CD4-positive, alpha-beta T cell treated with Interleukin-21 for 1 hour (primary cell): ENCODE data around the gene NOL9.
"Not testable (repeated sequence)": the region's sequence is repeated elsewhere in the genome, so short reads cannot be mapped to it uniquely, and the experiment has no call there.

Source experiments
- DNase-seq: peaks from one replicate; pipeline ENCODE4 v3.0.0-alpha.2; 2020

The NOL9 gene

DNA sequence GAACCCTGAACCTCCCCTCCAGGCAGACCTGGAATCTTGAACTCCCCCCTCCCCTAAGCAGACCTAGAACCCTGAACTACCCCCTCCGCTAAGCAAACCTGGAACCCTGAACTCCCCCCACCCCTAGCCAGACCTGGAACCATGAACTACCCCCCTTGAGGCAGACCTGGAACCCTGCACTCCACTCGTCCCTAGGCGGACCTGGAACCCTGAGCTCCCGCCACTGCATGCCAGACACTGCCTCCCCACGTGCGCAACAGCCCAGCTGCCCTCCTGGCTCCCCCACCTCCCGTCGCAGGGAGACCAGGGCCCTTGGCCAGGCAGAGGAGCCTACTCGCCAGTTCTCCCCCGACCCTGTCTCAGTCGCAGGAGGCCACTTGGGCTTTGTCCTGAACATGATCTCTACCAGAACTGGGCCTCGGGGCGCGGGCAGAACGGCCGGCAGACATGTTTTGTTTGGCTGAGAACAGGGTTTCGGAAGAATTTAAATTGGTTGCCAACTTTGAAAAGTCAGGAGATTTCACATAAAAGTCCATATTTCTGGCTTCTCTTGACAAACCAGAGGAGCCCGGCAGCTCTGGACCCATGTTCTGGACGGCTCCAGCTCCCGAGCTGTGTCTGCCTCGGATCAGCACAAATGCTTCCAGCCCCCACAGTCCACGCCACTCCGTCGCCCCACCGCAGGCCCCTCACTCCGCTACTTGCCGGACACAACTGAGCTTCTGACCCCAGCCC, 53.6 kb downstream of the NOL9 start:
- DNase-seq = no peak

DNA sequence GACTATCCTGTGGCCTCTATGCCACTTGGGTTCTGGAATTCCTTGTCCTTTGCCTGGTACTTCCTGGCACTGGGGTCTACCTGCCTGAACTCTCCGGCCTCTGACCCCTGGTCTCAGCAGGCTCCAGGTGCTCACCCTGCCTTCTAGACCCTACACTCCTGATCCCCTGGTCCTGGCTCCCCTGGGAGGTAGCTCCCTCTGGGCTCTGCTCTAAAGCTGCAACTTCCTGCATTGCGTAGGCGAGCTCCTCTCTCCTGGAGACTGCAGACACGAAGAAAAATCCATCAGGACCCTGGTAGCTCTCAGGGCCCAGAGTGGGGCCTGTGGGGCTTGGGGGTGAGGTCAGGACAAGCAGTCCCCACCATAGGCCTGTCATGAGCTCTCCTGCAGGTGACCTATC, 55.0 kb downstream of the NOL9 start:
- no peak for DNase-seq

DNA sequence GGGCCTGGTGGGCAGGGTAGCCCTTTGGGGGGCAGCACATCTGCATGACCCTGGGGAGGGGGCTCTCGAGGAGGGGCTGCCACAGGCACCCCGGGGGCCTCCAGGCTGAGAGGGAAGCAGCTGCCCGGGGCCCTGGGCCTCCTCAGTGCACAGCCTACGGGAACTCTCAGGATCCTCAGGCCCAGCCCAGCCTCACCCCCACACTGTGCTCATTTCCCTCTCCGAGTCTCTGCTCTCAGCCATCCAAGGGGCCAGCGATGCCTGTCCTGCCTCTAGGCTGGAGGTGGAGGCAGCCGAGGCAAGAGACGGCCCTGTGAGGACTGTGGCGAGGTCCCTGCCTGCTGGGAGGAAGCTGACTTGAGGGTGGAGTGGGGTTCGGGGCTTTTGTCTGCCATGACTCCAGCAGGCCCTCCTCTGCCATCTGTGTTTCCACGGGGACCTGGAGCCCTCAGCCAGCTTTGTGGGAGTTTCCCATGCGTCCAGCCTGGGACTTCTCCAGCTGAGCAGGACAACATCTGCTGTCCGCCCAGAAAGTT, 55.7 kb downstream of the NOL9 start:
- no peak for DNase-seq

DNA sequence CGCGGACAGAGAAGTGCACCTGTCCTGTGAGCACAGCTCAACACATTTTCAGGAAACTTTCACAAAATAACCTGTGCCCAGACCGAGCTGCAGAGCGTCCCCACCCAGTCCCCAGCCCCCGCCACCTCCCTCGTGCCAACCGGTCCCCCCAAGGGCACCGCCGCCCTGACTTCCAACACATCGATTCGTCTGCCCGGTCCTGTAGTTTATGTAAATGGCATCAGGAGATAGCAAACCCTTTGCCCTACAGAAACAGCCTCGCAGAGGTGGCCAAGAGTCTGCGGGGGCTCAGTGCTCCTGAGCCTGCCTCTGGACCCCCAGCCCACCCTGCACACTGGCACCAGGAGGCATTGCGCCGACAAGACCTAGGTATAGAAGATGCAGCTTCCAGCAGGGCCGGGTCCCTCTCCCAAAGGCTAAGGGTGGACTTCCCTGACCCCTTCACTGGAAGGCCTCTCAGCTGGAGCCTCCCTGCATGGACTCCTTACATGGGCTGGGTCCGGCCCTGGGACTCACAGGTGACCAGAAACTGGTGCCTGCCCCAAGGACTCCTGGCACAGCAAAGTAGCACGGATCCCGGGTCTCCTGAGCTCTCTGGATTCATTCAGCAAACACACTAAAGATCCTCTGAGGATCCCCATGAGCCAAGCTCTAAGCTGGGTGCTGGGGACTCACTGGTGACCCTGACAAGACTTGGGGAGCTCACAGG, 56.3 kb downstream of the NOL9 start:
- no peak for DNase-seq

DNA sequence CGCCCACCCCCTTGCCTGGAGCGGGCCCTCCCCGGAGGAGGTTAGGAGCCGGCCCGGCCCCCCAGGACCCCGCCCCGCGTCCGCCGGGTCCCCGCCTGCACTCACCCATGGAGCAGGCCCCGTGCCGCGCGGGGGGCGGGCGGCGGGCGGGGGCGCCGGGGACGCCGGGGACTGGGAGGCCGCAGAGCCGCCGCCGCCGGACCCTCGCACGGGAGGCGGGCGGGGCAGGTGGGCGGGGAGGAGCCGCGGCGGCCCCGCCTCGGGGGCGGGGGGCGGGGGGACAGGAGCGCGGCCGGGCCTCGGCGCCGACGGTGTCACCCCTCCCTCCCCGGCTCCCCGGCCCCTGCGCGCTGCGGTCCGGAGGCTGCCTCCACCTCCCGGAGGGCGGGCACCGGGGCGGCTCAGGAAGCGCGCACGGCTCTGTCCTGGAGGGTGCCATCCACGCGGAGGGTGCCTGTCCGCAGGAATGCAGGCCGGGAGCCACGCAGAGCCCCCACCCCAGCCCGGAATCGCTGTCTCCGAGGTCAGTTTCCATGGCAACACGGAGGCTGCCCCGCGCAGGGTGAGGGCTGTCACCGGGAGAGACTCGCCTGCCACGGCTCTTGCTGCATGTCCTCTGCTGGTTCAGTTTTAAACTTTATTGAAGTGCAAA, 57.0 kb downstream of the NOL9 start:
- peak; percentile 57 for DNase-seq

DNA sequence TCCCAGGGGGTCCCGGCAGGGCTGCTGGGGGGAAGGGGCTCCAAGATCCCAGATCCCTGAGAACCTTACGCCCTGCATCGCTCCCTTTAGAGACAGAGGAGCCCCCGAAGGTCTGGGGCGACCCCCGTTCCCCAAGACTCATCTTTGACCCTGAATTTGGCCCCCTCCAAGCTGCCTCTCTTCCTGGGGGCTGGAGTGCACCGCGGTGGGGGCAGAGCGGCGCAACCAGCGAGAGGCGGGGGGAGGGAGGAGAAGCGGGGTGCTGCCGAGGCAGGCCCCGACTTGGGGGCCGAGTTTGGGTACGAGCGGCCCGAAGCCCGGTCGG, 57.5 kb downstream of the NOL9 start:
- DNase-seq = no peak

DNA sequence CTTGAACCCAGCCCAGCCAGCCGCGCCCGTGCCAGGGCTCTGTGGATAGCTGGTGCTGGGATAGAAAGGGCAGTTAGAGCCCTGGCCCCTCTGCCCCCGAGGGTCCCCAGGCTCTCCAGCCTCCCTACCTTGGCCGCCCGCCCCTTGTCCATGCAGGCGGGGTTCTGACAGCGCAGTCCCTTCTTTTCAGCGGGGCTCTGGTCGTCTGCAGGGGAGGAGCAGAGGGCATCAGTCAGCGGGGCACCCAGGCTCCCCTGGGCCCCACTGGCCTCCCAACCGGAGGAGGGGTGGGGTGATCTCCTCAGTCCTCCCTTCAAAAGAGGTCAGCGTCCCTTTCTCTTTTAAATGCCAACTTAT, 58.0 kb downstream of the NOL9 start:
- DNase-seq = no peak

DNA sequence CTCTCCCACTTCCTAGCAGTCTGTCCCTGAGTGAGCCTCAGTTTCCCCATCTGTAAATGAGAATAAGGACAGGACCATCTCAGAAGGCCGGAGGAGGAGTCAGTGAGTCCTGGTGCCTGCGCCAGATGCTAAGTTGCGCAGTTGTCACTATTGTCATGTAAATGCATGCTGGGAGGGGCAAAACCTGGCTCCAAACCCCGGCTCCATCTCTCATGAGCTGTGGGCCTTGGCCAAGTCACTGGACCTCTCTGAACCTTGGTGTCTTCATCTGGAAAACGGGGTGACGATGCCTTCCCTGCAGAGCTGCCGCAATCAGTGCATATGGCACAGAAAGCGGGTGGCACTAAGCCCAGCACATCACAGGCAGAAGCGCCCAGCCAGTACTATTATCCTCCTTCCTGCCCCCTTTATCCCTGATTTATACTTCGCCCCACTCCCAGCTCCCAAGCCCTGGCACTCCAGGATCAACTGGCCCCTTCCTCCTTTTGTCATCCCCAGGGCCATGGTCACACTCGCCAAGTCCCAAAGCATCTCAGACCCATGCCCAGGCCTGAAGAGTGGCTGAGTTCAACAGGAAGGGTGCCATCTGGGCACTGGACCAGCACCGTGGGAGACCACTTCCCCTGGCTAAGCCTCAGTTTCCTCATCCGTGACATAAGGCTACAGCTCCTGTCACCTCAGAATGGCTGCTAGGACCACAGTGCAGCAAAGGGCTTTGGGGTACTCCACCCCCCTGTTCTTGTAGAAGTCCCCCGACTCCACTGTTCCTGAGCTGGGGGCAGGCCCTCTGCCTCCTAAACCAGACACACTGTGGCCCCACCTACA, 58.6 kb downstream of the NOL9 start:
- no peak for DNase-seq

DNA sequence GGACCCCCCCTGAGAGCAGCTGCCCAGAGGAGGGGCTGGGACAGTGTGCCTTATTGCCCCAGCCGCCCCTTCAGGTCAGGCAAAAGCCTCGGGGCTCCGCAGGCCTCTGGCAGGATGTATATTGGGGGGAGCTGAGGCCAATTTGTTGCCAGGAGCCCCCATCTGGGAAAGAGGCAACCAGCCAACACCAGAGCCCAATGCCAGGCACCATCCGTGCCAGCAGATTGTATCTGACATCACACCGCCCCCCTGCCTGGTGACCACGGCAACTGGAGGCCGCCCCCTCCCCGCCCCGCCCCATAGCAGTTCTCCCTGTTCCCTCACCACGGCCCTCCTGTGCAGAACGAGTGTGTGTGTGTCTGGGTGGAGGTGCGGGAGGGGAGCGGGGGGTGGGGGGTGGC, 59.3 kb downstream of the NOL9 start:
- DNase-seq = no peak

DNA sequence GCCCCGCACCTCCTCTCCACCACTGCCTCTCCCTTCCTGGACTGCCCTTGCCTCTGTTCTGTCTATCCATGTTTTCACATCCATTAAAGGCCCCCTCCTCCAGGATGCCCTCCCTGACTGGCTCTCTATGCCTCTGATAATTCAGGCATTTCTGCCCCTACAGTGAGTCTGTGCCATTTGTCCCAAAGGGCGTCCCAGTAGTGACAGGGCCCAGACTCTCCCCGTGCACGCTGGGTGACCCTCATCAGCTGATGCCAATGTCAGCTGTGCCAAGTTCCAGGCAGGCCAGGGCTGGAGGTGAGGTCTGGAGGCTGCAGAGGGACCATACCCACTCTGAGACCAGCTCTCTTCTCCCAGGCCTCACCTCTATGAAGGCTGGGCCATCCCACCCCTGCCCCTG, 59.7 kb downstream of the NOL9 start:
- DNase-seq = no peak

DNA sequence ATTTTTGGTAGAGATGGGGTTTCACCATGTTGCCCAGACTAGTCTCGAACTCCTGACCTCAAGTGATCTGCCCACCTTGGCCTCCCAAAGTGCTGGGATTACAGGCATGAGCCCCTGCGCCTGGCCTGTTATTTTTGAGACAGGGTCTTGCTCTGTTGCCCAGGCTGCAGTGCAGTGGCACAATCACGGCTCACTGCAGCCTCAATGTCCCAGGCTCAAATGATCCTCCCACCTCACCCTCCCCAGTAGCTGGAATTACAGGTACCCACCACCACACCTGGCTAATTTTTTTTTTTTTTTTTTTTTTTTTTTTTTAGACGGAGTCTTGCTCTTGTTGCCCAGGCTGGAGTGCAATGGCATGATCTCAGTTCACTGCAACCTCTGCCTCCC, 60.5 kb downstream of the NOL9 start:
- DNase-seq = not testable (repeated sequence)

DNA sequence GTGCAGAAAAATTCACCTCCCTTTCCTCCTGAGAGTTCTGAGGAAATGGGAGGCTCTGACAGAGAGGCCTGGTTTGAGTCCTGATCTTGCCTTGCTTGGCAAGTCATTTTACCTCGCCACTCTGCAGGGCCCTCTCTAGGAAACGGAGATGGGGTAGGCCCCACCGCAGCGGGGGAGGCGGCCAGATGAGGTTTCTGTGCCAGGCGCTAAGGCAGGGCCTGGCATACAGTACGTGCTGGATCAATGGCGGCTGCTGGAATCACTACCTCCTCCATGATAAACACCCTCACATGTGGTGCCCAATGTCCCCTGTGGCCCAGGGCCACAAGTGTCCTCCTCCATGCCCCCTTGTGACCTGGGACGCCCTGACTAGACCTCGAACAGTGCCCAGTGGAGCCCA, 62.3 kb downstream of the NOL9 start:
- DNase-seq = no peak

DNA sequence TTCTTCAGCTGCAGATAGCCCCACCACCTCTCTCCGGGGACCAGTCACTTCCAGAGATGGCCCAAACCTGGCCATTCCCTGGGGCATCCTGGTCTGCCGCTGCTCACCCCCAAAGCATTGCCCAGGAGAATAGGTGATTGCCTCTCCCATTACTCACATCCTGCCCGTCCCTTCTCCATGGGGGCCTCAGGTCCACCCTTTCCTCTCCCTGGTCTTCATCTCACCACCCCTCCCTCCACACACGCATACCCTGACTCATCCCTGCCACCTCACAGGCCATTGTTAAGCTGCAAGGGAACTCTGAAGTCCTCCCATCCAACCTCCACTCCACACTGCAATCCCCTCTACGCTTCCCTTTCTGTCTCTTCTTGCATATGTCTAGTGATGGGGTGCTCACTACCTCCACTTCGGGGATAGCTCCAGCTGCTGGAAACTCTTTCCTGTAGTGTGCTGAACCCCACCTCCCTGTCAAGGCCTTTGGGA, 62.8 kb downstream of the NOL9 start, which contains the start of gene PLEKHG5:
Gene PLEKHG5, minus strand, starts transcription at position 188 of the 483 bp plus-strand sequence. CDS start 14,096 bp downstream, outside the sequence.
- DNase-seq = no peak

DNA sequence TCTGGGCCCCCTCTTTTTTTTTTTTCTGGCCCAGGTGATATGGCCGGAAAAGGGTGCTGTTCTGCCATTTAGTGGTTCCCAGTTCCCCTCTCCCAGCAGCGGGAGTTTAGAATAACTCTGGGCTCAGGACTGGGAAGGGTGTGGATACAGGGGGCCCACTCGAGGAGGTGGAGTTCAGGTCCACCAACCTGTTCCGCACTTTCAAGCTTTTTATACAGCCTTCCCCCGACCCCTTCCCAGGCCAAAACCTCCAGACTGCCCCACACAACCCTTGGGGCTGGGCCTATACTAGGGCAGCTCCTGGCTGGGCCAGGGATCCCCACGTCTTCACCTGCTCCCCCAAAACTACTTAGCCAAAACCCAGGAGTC, 63.2 kb downstream of the NOL9 start:
- DNase-seq = no peak

DNA sequence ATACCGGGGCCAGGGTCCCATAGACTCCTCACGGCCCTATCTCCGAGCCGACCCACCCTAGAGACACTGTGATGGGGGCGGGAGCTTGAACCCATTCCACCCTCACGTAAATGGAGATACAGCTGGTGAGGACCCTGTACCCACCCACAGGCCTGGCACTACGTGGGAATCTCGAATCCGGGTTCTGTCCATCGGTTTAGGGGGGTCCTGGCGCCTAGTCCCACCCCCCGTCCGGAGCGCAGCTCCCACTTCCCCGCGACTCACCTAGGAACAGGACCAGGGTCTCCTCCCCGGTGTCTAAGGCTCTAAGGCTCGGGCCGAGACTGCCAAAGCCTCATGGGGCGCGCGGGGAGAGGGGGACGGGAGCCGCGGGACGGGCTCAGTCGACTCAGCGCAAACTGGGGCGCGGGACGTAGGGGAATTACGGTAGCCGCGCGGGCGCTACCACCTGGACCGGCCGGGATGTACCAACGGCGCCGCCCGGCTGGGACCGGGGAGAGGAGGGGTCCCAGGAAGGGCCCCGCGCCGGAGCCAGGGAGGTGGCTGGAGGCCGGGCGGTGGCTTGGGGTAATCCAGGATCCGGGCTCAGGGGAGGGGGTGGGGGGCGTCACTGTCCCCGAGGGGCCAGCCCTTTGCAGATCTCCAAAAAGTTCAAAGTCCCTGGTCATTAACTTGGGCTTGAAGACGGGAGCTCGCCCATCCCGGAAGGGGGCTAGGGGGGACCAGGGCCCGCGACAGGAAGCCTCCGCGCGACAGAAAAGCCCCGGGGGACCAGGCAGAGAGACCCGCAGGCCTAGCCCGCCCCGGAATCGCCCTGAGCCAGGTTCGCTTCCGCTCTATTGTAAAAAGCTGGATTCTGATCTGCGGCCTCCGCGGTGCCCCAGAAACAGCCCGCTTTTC, 63.9 kb downstream of the NOL9 start:
- DNase-seq = peak; percentile 57

DNA sequence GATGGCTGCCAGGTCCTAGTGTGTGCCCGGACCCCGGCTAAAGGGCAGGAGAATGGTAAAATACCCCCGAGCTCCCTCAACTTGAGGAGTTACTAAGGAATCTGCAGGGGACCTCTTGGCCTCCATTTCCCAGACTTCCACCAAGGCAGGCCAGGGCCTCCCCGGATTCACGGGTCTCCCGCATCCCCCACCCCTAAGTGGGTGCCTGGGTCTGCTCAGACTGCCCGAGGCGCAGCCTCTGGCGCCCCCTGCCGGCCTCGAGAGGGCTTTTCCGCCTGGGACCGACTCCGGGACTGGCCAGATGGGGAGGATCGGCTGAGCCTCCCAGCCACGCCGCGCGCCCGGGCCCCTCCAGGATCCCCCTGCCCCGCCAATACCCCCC, 64.5 kb downstream of the NOL9 start:
- DNase-seq = peak; percentile 81

DNA sequence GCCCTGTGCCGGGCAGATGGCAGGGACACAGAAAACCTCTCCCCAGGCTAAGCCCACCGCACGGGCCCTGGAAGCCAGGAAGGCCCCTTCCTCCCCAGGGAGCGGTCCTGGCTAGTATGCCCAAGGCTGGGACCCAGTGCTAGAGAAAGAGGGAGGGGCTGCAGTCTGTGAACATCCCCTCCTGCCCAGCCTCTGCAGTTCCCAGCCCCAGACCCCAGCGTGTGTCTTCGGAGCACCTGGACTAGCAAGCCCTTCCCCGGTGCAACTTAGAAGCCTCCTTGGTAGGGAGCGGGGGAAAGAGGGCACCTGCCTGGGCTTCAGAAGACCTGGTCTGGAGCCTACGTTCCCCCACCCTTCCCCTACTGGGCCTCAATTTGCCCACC, 64.9 kb downstream of the NOL9 start:
- no peak for DNase-seq

DNA sequence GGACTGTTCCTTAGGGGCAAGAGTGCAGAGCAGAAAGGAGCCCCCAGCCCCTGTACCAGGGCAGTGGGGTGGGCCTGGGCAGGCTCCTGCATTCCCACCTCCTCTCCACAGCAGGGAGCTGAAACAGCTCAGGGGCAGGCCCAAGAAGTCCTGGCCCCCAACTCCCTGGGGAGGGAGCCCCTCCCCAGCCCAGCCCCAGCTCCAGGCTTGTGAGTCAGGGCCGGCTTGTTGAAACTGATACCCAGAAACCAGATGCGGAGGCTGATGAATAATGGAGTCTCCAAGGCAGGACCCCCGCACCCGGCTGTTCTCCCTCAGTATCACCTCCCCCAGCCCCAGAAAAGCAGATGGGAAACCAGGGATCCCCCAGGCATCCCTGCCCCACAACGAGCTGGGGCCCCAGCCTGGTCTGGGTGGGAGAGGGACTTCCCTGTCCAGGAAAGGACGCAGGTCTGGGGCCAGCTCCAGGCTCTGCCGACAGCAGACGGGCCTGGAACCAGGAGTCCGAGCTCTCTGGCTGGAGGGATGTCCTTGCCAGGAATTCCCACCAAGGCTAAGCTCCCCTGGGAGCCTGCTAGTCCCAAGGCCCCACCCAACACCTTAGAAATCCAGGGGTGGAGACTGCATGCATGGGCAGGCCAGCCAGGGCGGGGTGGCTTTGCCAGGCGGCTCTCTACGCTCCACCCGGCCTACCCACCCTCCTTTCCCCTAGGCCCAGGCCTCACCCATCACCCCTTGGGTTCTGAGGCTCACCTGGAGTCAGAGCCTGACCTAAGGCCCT, 65.5 kb downstream of the NOL9 start:
- DNase-seq = no peak

DNA sequence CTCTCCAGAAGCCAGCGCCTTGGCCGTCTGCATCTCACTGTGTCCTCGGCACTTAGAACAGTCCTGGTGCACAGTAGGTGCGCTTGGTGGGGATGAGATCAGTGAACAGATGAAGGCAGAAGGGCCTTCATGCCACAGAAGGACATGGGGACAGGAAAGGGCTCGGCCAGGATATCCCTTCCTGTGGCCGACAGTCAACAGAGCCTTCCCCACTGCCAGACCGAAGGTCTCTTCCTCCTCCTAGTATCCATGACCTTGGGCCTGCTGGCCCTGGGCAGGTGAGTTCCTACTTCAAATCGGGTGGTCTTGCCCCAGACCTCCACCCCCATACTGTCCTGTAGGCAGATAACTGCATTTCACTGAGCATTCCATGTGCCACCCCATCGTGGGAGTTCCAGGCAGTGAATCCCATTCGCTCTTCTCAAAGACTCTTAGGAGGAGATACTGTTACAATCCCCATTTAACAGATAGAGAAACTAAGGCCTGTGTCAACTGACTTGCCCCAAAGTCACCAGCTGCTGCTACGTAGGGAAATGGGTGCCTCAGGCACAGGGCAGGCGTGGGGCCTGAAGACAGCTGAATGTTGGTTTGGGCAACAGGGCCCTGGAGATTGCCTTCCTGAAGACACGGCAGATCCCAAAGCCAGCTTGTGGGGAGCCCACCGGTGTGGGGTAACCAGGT, 66.4 kb downstream of the NOL9 start:
- DNase-seq = no peak

DNA sequence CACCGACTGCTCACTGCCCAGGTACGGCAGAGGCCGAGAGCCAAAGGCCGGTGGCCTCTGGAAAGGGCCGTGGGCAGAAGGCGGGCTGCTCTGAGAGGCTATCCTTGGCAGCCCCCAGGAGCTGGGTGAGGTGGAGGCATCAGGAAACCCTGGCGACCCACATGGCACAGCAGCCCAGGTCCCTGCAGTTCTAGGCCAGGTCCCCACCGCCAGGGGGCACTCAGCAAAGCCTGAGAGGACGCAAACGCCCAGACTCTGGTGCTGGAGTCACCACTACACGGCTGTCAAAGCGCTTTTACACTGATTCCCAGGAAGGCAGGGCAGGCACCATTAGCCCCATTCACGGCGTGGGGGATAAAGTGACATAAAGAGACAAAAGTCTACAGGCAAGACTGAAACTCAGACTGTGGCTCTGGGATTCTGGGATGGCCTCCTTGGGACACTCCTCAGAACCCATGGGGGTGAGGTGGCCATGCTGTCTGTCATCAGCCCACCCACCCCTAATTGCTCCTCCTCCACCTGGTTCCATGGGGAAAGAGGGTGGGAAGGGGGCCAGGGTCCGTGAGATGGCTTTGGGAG, 67.8 kb downstream of the NOL9 start:
- DNase-seq = peak; percentile 84
